Keratinocyte (primary cell): ENCODE data around the gene RERE. TPM values are rescaled to one million over a fixed set of nuclear protein-coding genes. Genes with fewer than 3 reads are reported as not detected.

ENCODE experiments used
- DNase-seq: peaks from one replicate; pipeline ENCODE4 v3.0.0-alpha.2; 2011; ENCODE audit warnings: low read depth, missing footprints, low spot score
- FAIRE-seq: peaks from 2 replicates; lab custom pipeline; 2011; peaks lifted over from hg19 to GRCh38; lab: Jason Lieb, UNC
- H2AFZ ChIP-seq: 2 replicates; pipeline ENCODE4 v1.6.0; 2012; ENCODE audit warnings: low read length, control low read depth, inconsistent platforms; ENCODE audit not compliant: control insufficient read depth
- H3K27ac ChIP-seq: 2 replicates; pipeline ENCODE4 v1.5.1; 2011; ENCODE audit warnings: low read length; ENCODE audit not compliant: control insufficient read depth, insufficient read depth
- H3K27me3 ChIP-seq: 3 replicates; pipeline ENCODE4 v1.6.0; 2011; ENCODE audit warnings: low read length; ENCODE audit not compliant: control insufficient read depth, insufficient read depth; ENCODE audit errors: extremely low read depth
- H3K36me3 ChIP-seq, 2 experiments: 2 replicates in 1 of 2; 3 replicates in 1 of 2; pipeline ENCODE4 v1.5.1; 2011; ENCODE audit warnings: low read length in 2 of 2, mild to moderate bottlenecking in 1 of 2; ENCODE audit not compliant: control insufficient read depth in 2 of 2, insufficient read depth in 2 of 2; ENCODE audit errors: extremely low read depth in 1 of 2
- H3K4me1 ChIP-seq: 3 replicates; pipeline ENCODE4 v1.5.1; 2011; ENCODE audit warnings: low read length; ENCODE audit not compliant: control insufficient read depth, insufficient read depth; ENCODE audit errors: extremely low read depth
- H3K4me2 ChIP-seq: 3 replicates; pipeline ENCODE4 v1.6.0; 2011; ENCODE audit warnings: low read depth, low read length; ENCODE audit not compliant: control insufficient read depth, insufficient read depth; ENCODE audit errors: extremely low read depth
- H3K4me3 ChIP-seq, 3 experiments: fragments of 200-600 bp in 1 of 3; sonication (generic) in 1 of 3; 2 replicates in 2 of 3; 3 replicates in 1 of 3; pipeline ENCODE4 v1.5.1; 2011 to 2016; ENCODE audit warnings: low read length in 3 of 3, mild to moderate bottlenecking in 3 of 3, control low read depth in 2 of 3, inconsistent platforms in 1 of 3, low read depth in 1 of 3, mixed read lengths in 1 of 3, mixed run types in 1 of 3, moderate library complexity in 1 of 3; ENCODE audit not compliant: control insufficient read depth in 2 of 3, insufficient read depth in 2 of 3; ENCODE audit errors: extremely low read depth in 1 of 3
- H3K79me2 ChIP-seq: 2 replicates; pipeline ENCODE4 v1.6.0; 2012; ENCODE audit warnings: low read length; ENCODE audit not compliant: control insufficient read depth, insufficient read depth
- H3K9ac ChIP-seq: 3 replicates; pipeline ENCODE4 v1.6.0; 2011; ENCODE audit warnings: low read length; ENCODE audit not compliant: control insufficient read depth, insufficient read depth; ENCODE audit errors: extremely low read depth
- H3K9me1 ChIP-seq: 3 replicates; pipeline ENCODE4 v1.6.0; 2011; ENCODE audit warnings: low read length; ENCODE audit not compliant: control insufficient read depth, insufficient read depth; ENCODE audit errors: extremely low read depth
- H3K9me3 ChIP-seq: 2 replicates; pipeline ENCODE4 v1.5.1; 2012; ENCODE audit warnings: low read depth, low read length; ENCODE audit not compliant: control insufficient read depth
- H4K20me1 ChIP-seq: 3 replicates; pipeline ENCODE4 v1.6.0; 2011; ENCODE audit warnings: low read length; ENCODE audit not compliant: control insufficient read depth, insufficient read depth; ENCODE audit errors: extremely low read depth
- EZH2 ChIP-seq: IDR thresholded peaks from one replicate; pipeline ENCODE4 v1.6.1; 2012; ENCODE audit warnings: inconsistent platforms, mild to moderate bottlenecking, low read length, moderate library complexity
- dilution Hi-C: fragments of 300-500 bp; cut with MboI; formaldehyde crosslinking; loops from one replicate; pipeline ENCODE4 v1.7.0; 2020; ENCODE audit warnings: low sequenced_read_pairs; ENCODE audit not compliant: extremely low pct_ligation_motif_present
- polyA plus RNA-seq, 5 experiments: library from polyadenylated mRNA; depleted of rRNA in 3 of 5; stranded (reverse) in 3 of 5; stranded (forward) in 1 of 5; unstranded in 1 of 5; fragments of >200 nt; gene quantifications; 1 replicate in 1 of 5; 2 replicates in 3 of 5; 3 replicates in 1 of 5; pipeline versions ENCODE4 v1.2.1 to v1.2.3, GENCODE V29; 2011 to 2012; ENCODE audit warnings: missing spikeins in 2 of 5, low read depth in 1 of 5, low replicate concordance in 1 of 5
- TF ChIP-seq, protein P1 (sequence below), 3 experiments: IDR thresholded peaks in 1 of 3; conservative IDR thresholded peaks in 1 of 3; optimal IDR thresholded peaks in 1 of 3; 2 replicates in 2 of 3; 3 replicates in 1 of 3; pipeline versions ENCODE3 to v1.5.1; 2011; ENCODE audit warnings: low read length in 3 of 3, mild to moderate bottlenecking in 3 of 3, moderate library complexity in 2 of 3, control low read depth in 1 of 3, inconsistent platforms in 1 of 3; ENCODE audit not compliant: insufficient read depth in 2 of 3; ENCODE audit errors: extremely low read depth in 1 of 3

RERE gene
- polyA plus RNA-seq, 1 donor (not counting 4 experiments of a cell fraction or from before 2014, with no cell fraction given), result 3.8 TPM

DNA sequence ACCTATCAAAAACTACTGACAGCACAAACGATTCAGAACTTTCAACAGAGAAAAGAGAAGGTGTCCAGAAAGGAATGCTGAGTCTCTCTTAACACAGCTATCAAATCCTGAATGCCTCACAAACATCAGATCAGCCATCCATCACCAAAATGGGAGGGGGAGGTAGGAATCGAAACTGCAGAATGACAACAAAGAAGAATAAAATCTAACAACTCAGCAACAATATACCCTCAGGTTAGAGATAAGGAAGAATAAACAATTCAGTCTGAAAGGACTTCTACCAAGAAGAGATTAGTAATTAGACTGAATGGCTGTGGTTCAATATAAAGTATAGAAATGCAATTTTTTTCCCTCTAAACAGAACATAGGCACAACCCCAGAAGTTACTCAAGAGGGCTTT, 94.4 kb downstream of the RERE start:
- H3K4me2 ChIP-seq, result no peak overlapping the region
- H3K9me3 ChIP-seq, result no peaks in the 10 kb centered on the region
- no peaks in the 10 kb centered on the region for H3K4me1 ChIP-seq
- H4K20me1 ChIP-seq, result no peaks in the 10 kb centered on the region
- no peaks in the 10 kb centered on the region for H3K9me1 ChIP-seq
- H3K4me3 ChIP-seq, result no peak overlapping the region
- dilution Hi-C loops, result no loop called here
- no peaks in the 10 kb centered on the region for H3K36me3 ChIP-seq
- no peak overlapping the region for H2AFZ ChIP-seq
- H3K27ac ChIP-seq, result no peak overlapping the region
- TF ChIP-seq, protein P1, sequence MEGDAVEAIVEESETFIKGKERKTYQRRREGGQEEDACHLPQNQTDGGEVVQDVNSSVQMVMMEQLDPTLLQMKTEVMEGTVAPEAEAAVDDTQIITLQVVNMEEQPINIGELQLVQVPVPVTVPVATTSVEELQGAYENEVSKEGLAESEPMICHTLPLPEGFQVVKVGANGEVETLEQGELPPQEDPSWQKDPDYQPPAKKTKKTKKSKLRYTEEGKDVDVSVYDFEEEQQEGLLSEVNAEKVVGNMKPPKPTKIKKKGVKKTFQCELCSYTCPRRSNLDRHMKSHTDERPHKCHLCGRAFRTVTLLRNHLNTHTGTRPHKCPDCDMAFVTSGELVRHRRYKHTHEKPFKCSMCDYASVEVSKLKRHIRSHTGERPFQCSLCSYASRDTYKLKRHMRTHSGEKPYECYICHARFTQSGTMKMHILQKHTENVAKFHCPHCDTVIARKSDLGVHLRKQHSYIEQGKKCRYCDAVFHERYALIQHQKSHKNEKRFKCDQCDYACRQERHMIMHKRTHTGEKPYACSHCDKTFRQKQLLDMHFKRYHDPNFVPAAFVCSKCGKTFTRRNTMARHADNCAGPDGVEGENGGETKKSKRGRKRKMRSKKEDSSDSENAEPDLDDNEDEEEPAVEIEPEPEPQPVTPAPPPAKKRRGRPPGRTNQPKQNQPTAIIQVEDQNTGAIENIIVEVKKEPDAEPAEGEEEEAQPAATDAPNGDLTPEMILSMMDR (optimal IDR thresholded peaks at IDR 0.05 in 1 of 3, IDR thresholded peaks at IDR 0.05 in 1 of 3, conservative IDR thresholded peaks at IDR 0.05 in 1 of 3; ENCODE audit: extremely low read depth in 1 of 3, insufficient read depth in 2 of 3, low read length in 3 of 3), result no peak
- no peak for TF ChIP-seq EZH2
- no peak for FAIRE-seq
- H3K79me2 ChIP-seq, result no peaks in the 10 kb centered on the region
- DNase-seq, result no peak
- H3K9ac ChIP-seq, result no peak overlapping the region
- H3K27me3 ChIP-seq, result no peaks in the 10 kb centered on the region

DNA sequence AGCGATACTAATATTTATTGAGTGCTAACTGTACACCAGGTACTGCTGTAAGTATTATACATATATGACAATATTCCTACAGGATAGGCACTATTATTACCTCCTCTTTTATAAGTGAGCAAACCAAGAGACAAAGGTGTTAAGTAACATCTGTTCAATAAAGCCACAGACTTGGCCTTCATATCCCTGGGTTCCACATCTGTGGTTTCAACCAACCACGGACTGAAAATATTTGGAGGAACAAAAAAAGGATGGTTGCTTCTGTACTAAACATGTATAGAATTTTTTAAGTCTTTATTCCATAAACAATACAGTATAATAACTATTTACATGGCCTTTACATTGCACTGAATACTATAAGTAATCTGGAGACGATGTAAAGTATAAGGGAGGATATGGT, 95.1 kb downstream of the RERE start:
- Histone ChIP-seq H4K20me1 (no peaks in the 10 kb centered on the region), H3K4me3 (no peak overlapping the region), H3K36me3 (no peaks in the 10 kb centered on the region), H3K9me3 (no peaks in the 10 kb centered on the region), H3K79me2 (no peaks in the 10 kb centered on the region), H3K4me2 (no peak overlapping the region), H3K9me1 (no peaks in the 10 kb centered on the region), H3K4me1 (no peaks in the 10 kb centered on the region), H2AFZ (no peak overlapping the region), H3K9ac (no peak overlapping the region), H3K27ac (no peak overlapping the region), H3K27me3 (no peaks in the 10 kb centered on the region)
- dilution Hi-C loops, result no loop called here
- TF ChIP-seq, protein P1 (optimal IDR thresholded peaks at IDR 0.05 in 1 of 3, IDR thresholded peaks at IDR 0.05 in 1 of 3, conservative IDR thresholded peaks at IDR 0.05 in 1 of 3; ENCODE audit: extremely low read depth in 1 of 3, insufficient read depth in 2 of 3, low read length in 3 of 3), result no peak
- no peak for TF ChIP-seq EZH2
- no peak for DNase-seq
- no peak for FAIRE-seq
